Fibroblast of skin of abdomen (primary cell): Measurements from ENCODE around the gene TCERG1.

Experiments used
- DNase-seq: peaks from one replicate; pipeline ENCODE4 v3.0.0-alpha.2; 2013

Gene TCERG1

GRCh38 chr5:146457431-146457830 lies 10.3 kb downstream of the TCERG1 start:
- no peak for DNase-seq

GRCh38 chr5:146458894-146459293 lies 11.8 kb downstream of the TCERG1 start:
- DNase-seq, result no peak

- peak; percentile 40 for DNase-seq
Observed at GRCh38 chr5:146461319-146461718, 14.2 kb downstream of the TCERG1 start.

GRCh38 chr5:146463446-146463845 lies 16.3 kb downstream of the TCERG1 start:
- no peak for DNase-seq

DNA sequence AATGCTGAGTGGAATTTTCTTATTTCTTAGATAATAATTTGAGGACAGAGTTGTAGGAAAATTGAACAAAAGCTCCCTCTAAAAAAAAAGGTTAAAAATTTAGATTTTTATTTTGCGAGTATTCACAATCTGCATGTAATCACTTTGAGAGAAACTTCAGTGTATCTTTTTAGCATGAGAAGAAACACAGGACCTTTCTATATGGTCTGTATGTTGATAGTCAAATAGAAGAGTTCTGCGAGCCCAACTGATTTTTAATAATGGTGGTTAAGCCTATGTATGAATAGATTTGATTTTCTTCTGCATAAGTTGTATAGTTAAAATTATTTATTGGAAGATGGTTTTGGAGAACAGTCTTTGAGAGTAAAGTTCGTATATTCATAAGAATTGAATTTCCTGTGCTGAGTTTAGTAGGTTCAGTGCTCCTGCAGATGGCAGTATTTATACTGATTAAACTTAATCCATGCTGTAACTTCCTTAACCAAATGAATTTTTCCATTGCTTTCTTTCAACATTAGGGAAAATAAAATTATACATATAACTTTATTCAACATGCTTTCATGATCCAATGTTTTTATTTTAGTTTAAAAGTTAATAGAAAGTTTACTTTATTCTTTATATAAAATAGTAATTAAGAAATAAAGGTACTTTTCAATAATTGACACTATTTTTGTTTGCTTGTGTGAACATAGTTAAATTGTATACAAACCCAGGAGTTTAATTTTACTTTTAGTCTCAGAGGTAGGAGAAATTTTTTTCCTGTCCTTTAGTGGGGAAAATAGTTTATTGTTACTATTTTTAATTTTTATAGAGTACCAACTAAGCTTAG lies 19.6 kb downstream of the TCERG1 start:
- DNase-seq, result peak; percentile 5

DNA sequence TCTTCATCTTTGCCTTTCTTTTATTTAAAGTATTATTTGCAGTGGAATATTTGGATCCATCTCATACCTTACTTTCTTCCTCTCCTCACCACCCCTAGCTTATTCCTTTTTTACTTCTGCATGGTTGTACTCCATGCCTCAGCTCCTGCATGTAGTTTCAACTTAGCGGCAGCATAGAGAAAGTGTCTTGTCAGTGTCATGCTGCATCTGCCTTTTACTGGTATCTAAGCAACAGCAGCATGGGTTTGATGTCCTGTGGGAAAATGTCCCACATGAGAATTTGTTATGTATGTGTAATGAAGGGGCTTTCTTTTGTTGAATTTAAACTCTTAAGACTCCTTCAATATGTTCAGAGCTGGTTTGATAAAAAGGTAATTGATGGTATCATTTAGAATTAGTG lies 20.6 kb downstream of the TCERG1 start:
- DNase-seq, result no peak

DNA sequence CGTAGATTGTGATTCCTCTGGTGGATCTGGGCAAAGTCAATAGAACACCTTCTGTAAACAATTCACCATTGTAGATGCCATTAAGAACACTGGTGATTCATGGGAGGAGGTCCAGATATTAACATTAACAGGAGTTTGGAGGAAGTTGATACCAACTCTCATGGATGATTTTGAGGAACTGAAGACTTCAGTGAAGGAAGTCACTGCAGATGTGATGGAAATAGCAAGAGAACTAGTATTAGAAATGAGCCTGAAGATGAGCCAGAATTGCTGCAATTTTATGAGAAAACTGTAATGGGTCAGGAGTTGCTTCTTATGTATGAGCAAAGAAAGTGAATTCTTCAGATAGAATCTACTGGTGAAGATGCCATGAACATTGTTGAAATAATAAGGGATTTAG lies 26.9 kb downstream of the TCERG1 start:
- DNase-seq, result no peak

DNA sequence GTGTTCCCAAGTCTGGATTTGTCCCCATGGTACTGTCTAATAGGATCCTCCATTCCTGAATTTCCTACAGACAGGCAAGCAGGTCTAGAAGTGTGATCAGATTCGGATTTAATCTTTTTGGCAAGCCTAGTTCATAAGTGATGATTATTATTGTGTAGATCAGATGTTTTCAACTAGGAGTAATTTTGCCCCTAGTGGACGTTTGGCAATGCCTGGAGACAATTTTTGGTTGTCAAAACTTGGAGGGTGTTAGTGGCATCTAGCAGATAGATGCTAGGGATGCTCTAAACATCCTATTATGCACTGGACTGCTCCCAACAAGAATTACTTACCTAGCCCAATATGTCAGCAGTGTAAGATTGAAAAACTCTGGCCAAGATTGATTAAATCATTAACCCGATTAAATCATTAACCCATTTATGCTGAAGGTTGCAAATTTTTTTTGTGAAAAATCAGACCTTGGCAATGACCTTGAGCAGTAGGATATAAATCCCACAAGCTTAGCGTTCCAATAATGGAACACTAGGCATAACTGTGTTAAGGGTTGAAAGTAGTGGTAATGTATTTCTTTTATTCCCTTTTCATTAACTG lies 28.2 kb downstream of the TCERG1 start:
- no peak for DNase-seq

DNA sequence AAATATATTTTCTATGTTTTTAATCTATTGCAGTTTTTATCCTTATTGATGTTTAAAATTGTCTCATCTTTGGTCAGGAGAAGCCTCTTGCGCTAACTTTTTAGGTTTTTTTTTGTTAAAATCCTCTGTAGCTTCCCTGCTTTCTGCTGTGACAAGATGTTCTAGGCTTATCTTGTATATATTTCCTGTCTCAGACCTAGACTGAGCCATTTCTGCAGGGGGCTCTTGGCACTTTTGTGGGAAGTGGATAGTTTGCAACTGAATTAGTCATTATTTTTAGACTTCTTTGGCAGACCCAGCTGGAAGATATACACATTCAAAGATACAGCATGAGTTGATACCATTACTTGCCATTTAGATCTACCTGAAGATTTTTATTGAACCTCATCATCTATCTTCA lies 28.8 kb downstream of the TCERG1 start:
- DNase-seq, result no peak

GRCh38 chr5:146482775-146483174 lies 35.6 kb downstream of the TCERG1 start:
- no peak for DNase-seq

DNA sequence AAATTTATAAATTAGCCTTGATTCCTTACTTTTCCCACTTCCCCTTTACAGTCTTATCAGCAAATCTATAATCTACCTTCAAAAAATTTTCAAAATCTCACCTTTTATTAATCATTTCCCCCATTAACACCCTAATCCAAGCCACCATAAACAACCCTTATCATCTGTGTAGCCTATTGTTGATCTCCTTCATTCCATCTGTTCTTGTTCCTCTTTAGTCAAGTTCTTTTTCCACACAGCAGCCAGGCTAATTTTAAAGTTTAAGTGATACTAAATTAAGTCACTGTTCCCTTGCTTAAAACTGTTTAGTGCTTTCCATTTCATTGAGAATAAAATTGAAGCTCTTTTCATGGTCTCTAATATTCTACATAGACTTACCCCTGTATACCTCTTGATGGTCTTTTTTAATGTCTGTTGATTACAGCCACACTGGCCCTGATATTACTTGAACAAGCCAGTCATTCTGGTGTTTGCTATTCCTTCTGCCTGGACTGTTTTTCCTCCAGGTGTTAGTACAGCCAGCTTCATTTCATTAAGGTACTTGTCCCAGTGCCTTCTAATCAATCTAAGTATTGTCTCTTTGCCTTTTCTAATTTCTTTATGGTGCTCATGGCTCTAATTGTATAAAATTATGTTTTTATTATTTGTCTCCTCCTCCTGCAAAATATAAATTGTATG lies 37.7 kb downstream of the TCERG1 start:
- no peak for DNase-seq

- DNase-seq, result no peak
Observed at GRCh38 chr5:146490089-146490843, 43.1 kb downstream of the TCERG1 start.

DNA sequence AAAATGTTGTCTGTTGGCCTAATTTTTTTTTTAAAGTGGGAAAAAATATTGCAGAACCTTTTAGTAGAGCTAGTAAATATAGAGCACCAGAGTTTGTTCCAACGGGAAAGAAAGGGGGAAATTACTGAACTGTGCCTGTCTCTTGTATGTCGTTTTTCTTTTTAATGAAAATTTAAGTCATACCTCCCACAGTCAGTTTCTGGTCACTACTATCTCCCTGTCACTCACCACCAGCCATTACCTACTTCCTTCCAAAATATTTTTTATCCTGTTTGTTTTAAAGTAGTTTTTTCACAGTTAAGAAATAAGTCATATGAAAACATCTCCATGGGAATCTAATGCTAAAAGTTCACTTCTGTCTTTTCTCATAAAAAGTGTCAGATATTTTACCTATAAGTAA lies 47.5 kb downstream of the TCERG1 start:
- DNase-seq, result no peak

DNA sequence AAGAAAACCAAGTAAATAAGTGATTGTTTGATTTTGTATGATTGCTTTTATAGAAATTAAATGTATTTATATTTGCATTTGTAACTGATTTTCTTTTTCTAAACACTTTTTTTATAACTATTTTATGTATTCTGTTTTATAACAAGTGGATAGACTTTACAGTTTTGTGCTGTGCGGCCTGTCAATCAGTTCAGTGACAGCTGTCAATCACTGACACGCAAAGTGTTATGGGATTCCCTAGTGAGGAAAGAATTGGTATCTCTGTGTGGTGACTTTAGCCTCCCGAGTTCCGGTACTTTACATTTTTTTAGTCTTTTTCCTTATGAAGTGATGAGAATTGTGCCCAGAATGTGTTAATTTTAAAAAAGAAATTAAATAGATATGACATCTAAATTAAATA lies 52.5 kb downstream of the TCERG1 start:
- no peak for DNase-seq

DNA sequence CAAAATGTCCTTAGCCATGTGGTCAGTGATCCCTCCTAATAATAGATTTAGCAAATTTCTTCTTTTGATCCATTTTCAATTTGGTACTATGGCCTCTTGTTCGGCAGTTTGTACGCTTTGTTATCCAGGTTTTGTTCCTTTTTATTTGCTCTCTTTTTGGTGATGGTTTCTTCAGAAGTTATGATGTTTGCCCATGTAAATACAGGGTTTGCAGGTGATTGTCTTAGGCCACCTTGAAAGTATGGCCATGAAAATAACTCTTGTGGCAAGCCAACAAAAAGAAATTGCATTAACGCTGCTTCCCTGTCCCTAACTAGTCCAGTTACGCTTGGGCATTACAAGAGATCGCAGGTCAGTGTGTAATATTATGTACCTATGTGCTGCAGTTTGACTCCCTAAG lies 60.3 kb downstream of the TCERG1 start:
- DNase-seq, result no peak

DNA sequence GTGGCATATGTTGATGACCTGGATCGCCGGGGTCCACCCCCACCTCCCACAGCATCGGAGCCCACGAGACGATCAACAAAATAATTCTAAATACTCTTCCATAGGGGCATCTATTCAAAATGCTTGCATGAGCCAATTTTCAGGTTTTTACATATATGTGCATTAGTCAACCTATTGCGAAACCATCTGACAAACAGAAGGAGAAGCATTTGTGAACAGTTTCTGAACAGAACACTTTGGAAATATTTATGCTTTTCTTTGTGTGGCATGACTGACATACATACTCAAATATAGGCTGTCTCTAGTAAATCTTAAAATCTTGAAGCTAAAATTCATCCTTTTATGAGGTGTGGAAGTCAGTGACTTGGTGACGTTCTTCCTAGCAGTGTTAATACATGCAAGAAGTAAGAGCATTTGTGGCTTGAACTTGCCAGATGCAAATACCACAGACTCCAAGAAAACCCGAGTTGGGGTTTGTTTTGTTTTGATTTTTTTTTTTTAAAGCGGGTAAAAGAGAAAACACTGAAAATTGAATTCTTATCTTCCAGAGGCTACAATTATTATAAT lies 63.5 kb downstream of the TCERG1 start:
- DNase-seq, result peak; percentile 33

DNA sequence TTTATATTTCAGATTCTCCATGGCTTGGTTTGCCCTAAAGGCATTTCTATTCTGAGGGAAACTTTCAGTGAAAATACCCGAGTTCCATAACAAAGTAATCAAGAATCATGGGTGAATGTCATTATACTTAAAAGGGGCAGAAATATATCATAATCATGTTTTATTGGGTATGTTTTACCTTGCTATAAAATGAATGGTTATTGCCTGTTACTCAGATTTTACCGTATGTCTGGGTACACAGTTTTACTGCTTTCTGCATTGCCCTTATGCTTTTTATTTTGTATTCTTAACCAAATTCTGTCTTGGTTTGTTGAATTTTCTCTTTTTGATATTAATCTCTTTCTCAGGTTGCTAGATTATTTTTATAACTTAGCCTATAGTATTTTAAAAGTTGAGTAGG lies 66.3 kb downstream of the TCERG1 start:
- no peak for DNase-seq

DNA sequence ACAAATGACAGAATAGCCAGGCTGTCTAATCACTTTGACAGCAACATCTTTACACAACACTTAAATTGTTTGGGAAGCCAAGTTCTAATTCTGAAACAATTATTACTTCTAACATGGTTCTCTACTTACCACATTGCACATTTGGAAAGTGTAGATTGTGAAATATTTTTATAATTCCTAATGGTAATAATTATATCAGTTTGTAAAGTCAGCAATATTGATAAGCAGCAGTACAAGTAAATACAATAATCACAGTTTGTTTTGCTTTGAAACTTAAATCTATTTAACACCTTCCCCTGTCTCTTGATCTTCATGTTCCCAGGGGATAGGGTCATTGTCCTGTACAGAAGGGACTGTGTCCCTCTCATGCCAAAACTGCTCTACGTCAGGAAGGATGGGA lies 67.4 kb downstream of the TCERG1 start:
- no peak for DNase-seq

DNA sequence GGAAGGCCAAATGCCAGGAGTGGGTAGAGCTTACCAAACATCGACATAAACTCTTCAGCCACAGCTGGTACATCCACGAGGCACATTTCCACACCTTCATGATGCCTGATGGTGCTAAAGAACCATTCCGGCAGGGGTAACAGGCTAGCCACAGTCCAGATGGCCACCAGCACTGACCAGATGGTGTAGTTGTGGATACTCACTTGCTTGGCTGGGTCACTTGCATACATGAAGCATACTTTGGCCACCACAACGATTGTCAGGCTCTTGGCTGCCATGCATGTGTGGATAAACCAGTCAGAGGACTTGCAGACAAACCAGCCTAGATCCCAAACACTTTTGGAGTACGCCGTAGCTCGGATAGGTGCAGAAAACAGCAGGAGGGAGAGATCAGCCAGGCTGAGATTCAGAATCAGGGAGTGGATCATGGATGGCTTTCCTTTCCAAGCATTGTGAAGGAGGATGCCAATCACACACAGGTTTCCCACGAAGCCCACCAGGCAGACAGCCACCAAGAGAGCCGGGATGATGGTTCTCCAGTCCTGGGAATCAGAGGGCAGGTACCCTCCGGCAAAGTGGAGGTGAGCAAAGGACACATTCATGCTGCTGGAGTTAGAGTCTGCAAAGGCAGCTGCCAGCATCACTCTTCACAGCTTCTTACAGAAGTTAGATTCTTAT lies 68.5 kb downstream of the TCERG1 start:
- DNase-seq, result no peak

GRCh38 chr5:146516151-146516475 lies 69.0 kb downstream of the TCERG1 start, which contains the start of gene GPR151:
GPR151 (minus strand) TSS chr5:146516190; CDS start chr5:146516113, 77 bp downstream.
- no peak for DNase-seq

DNA sequence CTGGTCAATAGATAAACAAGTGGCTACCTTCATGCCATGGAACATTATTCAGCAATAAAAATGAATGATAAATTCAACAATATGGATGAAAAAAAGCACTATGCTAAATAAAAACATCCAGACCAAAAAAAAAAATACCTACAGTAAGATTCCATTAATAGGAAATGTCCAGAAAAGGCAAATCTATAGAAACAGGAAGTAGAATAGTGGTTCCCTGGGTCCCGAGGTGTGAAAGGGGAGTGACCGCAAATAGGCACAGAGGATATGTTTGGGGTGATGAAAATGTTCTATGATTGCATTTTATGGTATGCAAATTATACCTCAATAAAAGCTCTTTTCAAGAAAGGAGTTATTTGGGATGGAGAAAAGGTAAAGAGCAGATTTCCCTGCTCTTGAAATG lies 72.4 kb downstream of the TCERG1 start:
- no peak for DNase-seq

DNA sequence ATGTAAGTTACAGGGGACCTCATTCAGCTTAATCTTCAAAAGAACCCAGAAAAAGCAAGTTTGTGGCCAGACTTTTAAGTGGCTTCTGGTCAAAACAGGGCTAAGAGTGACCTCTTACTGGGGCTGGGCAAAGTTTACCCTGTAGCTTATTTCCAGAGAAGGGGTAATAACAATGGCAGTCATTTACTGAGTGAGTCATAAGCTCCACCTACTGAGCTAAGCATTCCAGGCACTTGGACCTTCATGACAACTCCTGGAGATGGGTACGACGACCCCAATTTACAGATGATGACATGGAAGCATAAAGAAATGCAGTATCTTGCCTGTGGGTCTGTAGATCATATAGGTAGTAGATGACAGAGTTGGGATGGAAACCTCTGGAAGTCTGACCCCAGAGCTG lies 73.6 kb downstream of the TCERG1 start:
- DNase-seq, result no peak
